NCI-H1436 treated with DMSO at 0.1 percent for 48 hours (cell line): ENCODE results near the gene RANBP10.
"Not testable (repeated sequence)": the region's sequence is repeated elsewhere in the genome, so short reads cannot be mapped to it uniquely, and the experiment has no call there.

ENCODE experiments used
- DNase-seq: peaks from one replicate; lab custom pipeline; 2025; lab: John Stamatoyannopoulos, UW

RANBP10 gene

DNA sequence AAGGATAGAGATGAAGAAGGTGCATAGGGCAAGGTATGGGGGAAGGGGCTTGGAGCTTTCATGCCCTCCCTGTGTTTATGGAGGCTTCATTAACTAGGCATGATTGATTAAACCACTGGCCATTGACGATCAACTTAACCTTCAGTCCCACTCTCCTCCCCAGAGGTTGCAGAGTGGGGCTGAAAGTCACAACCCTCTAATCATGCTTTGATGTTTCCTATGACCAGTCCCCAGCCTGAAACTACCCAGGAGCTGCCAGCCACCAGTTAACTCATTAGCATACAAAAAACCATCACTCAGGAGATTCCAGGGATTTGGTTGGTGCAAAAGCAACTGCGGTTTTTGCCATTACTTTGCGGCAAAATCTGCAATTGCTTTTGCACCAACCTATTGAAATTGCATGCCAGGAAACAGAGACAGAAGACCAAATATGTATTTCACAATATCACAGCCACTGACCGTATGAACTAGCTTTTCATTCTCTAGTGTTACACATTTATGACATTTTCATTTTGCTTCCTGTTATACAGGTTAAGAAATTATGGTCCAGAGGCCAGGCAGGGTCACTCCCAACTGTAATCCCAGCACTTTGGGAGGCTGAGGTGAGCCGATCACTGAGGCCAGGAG, 92.6 kb downstream of the RANBP10 start:
- DNase-seq = no peak

DNA sequence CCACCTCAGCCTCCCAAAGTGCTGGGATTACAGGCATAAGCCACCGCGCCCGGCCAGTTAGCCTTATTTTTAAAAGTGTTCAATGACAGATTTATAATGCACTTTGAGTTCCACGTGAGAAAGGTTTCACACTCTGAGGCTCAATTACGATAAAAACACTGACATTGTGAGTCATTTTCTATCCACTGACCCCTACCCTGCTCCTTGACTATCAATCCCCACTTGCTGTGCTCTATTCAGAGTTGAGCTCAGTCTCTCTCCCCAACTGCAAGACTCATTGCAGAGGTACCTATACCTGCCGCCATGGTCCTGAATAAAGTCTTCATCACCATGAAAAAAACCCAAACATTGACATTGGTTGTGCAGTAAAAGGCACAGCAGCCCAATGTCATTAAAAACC, 95.8 kb downstream of the RANBP10 start:
- DNase-seq = no peak

DNA sequence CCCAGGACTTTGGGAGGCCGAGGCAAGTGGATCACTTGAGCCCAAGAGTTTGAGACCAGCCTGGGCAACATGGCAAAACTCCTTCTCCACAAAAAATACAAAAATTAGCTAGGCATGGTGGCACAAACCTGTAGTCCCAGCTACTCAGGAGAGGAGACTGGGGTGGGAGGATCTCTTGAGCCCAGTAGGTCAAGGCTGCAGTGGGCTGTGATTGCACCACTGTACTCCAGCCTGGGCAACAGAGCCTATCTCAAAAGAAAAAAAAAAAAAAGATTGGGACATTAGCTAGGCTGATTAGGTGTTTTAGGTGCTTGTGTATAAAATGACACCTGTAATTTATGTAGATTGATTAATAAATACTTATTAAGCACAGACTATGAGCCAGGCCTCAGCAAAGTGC, 97.3 kb downstream of the RANBP10 start:
- DNase-seq = no peak

DNA sequence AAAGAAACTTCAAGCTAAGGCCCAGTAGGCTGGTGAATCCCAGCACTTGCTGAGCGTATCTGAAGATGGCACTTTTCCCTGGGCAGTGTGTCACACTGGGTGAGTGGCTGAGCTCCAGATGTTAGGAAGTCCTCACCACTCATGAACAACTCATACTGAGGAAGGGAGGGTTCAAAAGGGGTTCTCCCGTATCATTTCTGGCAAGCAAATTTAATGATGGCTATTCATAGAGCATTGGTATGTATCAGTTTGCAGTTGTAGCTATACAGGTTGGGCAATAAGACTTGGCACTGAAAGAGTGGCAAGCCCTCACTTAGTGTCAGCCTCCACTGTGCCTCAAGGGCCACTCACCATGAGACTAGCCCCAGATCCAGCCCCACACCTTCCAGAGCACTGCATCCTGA, 98.0 kb downstream of the RANBP10 start:
- no peak for DNase-seq

DNA sequence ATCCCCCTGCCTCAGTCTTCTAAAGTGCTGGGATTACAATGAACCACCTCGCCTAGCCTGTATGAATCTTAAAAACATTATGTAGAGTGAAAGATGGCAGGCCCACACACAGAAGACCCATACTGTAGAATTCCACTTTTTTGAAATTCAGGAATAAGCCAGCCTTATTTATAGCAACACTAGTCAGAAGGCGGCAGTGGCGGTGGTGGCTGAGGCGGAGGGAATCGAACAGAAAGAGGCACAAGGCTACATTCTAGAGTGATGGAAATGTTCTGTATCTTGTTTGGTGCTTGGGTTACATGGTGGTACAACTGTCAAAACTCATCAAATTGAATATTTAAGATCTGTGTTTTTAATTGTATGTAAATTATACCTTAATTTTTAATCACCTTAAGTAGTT, 98.6 kb downstream of the RANBP10 start:
- DNase-seq = no peak

GRCh38 chr16:67707210-67707609, 99.2 kb downstream of the RANBP10 start:
- no peak for DNase-seq

DNA sequence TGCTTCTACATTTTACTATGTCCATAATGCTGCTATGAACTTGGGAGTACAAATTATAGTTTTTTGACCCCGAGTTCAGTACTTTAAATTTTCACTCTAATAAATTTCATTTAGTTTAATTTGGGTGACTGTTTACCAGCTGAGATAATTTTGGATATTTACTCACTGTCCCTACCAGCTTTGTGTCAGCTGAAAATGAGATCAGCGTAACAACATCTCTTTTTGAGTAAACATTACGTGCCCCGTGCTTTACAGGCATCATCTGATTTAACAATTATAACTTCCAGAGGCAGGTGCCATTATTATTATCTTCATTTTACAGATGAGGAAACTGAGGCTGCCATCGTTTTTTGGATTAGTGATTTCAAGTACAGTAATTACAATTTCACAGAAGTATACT, 102.2 kb downstream of the RANBP10 start:
- DNase-seq = no peak

- no peak for DNase-seq
Measured at GRCh38 chr16:67703626-67704025, 102.7 kb downstream of the RANBP10 start.

DNA sequence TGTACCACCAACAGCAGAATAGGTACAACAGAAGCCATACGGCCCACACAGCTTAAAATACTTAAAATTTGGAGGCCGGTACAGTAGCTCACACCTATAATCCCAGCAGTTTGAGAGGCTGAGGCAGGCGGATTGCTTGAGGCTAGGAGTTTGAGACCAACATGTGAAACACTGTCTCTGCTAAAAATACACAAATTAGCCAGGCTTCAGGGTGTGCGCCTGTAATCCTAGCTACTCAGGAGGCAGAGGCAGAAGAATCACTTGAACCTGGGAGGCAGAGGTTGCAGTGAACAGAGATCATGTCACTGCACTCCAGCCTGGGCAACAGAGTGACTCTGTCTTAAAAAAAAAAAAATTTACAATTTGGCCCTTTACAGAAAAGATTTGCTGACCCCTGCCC, 104.2 kb downstream of the RANBP10 start:
- no peak for DNase-seq

- no peak for DNase-seq
Measured at GRCh38 chr16:67701420-67701819, 104.9 kb downstream of the RANBP10 start.

GRCh38 chr16:67699265-67699664, 107.1 kb downstream of the RANBP10 start:
- no peak for DNase-seq

GRCh38 chr16:67697422-67698185, 108.8 kb downstream of the RANBP10 start:
- no peak for DNase-seq

GRCh38 chr16:67694611-67695010, 111.7 kb downstream of the RANBP10 start:
- DNase-seq = no peak

GRCh38 chr16:67693517-67694285, 112.7 kb downstream of the RANBP10 start:
- not testable (repeated sequence) for DNase-seq

GRCh38 chr16:67685388-67686112, 120.8 kb downstream of the RANBP10 start:
- no peak for DNase-seq

DNA sequence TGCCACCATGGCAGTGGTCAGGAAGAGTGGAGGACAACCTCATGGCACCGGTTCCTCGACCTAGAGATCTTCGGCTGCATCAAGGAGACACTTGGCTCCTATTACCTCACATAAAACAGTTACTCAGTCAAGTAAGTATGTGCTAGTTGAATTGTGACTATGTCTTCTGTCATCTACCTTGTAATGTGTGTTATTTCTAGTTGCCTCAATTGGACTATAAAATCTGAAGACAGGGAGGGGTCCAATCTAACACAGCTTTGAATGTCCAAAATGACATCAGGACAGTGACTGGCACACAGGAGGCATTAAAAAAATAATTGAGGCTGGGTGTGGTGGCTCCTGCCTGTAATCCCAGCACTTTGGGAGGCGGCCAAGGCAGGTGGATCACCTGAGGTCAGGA, 122.6 kb downstream of the RANBP10 start:
- DNase-seq = no peak

GRCh38 chr16:67679935-67680897, 126.1 kb downstream of the RANBP10 start:
- DNase-seq = no peak

DNA sequence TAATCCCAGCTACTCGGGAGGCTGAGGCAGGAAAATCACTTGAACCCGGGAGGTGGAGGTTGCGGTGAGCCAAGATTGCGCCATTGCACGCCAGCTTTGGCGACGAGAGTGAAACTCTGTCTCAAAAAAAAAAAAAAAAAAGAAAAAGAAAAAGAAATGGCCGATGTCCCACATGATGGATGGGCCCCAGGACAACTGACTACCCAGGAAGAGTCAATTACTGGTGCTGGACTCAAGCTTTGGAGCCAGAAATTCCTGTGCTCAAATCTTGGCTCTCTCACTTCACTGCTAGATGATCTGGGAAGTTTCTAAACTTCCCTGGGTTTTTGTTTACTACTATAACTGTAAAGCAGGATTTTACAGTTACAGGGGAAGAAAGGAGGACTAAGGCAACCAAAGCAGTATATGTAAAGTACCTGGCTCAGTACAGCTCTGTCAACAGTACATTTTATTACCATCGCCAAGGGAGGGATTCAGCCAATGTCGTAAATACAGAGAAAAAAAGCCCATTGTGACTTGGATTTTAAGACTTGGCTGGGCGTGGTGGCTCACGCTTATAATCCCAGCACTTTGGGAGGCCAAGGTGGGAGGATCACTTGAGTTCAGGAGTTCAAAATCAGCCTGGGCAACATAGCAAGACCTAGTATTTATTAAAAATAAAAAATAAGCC, 127.9 kb downstream of the RANBP10 start:
- DNase-seq = no peak

- DNase-seq = no peak
Measured at GRCh38 chr16:67677712-67678111, 128.6 kb downstream of the RANBP10 start.

DNA sequence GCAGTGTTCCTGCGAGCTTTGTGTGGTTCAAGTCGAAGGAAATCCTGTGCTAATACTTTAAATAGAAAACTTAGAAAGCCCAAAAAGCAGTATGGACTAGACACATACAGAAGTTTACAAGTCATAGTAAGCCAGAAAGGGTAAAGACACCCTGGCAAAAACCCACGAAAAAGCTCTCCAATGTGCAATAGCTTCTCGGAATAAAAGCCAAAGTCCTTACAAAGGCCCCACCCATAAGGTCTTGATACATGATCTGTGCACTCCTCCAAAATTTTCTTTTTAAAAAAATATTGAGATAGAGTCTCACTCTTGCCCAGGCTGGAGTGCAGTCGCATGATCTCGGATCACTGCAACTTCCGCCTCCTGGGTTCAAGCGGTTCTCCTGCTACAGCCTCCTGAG, 129.4 kb downstream of the RANBP10 start:
- DNase-seq = no peak

DNA sequence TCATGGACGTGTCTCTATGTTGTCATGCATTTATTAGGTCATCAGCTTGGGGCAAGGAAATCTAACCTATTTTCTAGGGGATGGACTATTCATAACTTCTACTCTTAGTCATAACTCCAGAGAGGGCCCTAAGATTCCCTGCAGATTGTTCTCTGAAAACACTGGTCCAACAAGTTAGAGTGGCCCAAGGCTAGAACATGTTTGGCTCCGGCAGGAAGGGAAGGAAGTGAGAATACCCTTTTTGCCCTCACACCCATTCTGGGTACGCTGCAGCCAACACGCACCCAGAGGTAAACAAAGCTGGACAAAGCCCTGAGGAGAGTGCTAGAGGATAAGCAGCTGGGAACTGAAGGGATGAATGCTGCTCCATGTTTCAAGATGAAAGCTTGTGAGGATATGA, 129.8 kb downstream of the RANBP10 start:
- DNase-seq = no peak
